Measurements from ENCODE around the gene RASD2. TPM values are rescaled to one million over a fixed set of nuclear protein-coding genes. Genes with fewer than 3 reads are reported as not detected.

RASD2 gene
- polyA plus RNA-seq, 4 donors, result 1.5 to 3.0 (median 2.0) TPM

DNA sequence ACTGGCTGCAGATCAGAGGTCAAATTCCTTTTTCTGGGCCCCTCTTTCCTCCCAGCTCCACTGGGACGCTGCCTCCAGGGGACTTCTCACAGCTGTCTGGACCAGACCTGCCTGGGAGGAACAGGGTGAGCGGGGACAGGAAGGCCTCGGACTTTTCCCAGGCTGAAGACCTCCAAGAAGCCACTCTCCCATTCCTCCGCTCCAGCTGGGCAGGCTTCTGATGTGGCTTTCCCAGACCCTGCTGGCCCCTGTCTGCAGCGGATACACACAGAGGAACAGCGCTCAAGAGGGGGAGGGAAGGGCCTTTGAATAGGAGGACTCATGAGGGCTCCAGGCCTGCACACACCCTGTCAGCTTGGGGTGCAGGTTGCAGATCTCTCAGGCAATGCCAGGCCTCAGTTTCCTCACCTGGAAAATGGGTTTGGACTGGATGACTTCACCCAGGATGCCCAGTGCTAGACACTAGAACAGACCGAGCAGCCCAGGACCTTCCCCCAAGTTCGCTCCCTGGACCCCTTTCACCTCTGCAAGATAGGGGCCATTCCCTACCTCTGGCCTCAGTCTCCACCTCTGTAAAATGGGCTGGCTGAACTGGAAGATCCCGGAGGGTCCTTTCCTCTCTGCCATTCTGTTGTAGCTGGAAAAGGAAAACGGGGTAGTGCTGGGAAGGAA, 39.9 kb downstream of the RASD2 start:
- no peak for DNase-seq (ENCODE audit: low read depth in 4 of 4, low spot score in 3 of 4)

DNA sequence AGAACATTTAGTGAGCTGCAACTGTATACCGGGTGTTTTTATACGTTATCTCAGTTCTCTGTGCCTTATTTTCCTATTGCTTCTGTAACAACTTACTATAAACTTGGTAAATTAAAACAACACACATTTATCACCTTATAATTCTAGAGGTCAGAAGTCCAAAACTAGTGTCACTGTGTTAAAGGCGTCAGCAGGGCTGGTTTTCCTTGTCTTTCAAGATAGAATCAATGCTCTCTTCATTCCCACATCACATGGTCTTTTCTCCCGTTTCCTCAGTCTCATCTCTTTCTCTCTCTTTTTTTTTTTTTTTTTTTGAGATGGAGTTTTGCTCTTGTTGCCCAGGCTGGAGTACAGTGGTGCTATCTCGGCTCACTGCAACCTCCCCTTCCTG, 40.4 kb downstream of the RASD2 start:
- DNase-seq (ENCODE audit: low read depth in 4 of 4, low spot score in 3 of 4), result no peak

DNA sequence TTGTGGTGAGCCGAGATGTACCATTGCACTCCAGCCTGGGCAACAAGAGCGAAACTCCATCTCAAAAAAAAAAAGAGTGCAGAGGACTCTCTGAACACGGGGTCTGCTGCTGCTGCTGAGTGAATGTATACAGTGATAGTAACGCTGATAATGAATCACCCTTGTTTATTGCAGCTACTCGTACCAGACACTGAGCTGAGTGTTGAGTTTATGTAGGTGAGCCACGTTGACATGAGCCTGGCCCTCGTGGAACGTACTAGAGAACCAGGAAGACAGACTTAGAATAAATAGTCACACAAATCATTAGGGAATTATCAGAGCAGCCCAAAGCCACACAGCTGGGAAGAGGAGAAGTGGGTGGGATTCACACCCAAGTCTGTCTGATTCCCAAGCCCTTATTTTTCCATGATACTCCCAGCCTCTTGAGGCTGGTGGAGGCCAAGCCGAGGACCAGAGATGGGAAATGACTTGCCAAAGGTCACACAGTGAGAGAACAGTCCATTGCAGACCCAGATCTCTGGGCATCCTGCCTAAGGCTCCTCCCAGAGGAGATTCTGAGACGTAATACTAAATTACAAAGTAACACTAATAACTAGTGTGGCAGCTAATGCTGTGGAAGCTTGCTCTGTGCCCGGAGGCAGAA, 41.7 kb downstream of the RASD2 start:
- DNase-seq (ENCODE audit: low read depth in 4 of 4, low spot score in 3 of 4), result no peak

GRCh38 chr22:35582861-35583670, 42.4 kb downstream of the RASD2 start:
- DNase-seq (ENCODE audit: low read depth in 4 of 4, low spot score in 3 of 4), result peak in 3 of 4 donors; percentile 22 to 41 (median 27)

- DNase-seq (ENCODE audit: low read depth in 4 of 4, low spot score in 3 of 4), result no peak
Observed at GRCh38 chr22:35586771-35587170, 46.1 kb downstream of the RASD2 start.

- no peak for DNase-seq (ENCODE audit: low read depth in 4 of 4, low spot score in 3 of 4)
Observed at GRCh38 chr22:35587447-35587870, 46.8 kb downstream of the RASD2 start.

DNA sequence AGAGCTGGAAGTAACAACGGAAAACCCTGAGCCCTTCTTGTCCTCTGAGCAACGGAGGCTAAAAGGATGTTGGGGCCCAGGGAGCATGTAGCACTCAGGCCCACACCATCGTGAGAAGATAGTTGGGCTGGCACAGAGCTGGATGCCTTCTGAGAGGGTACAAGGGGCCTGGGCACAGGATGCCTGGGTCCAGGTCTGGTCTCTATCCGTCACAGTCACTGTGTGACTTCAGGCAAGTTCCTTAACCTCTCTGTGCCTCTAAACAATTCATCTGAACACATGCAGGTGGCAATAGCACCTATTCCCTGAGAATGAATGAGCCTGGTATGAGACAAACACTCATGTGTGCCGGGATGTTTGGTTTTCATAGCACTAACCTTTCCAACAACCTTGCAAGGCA, 47.3 kb downstream of the RASD2 start:
- no peak for DNase-seq (ENCODE audit: low read depth in 4 of 4, low spot score in 3 of 4)

GRCh38 chr22:35589071-35589755, 48.6 kb downstream of the RASD2 start:
- no peak for DNase-seq (ENCODE audit: low read depth in 4 of 4, low spot score in 3 of 4)

DNA sequence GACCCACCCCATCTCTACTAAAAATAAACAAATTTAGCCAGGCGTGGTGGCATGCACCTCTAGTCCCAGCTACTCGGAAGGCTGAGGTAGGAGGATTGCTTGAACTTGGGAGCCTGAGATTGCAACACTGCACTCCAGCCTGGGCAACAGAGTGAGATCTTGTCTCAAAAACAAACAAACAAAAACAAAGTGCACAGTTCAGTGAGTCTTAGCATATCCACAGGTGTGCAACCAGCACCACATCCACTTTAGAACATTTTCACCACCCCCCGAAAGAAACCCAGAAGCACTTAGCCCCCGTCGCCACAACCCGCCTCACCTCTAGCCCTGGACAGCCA, 49.1 kb downstream of the RASD2 start:
- DNase-seq (ENCODE audit: low read depth in 4 of 4, low spot score in 3 of 4), result no peak

GRCh38 chr22:35590634-35591295, 50.1 kb downstream of the RASD2 start:
- no peak for DNase-seq (ENCODE audit: low read depth in 4 of 4, low spot score in 3 of 4)

GRCh38 chr22:35591714-35592417, 51.2 kb downstream of the RASD2 start:
- DNase-seq (ENCODE audit: low read depth in 4 of 4, low spot score in 3 of 4), result no peak

- DNase-seq (ENCODE audit: low read depth in 4 of 4, low spot score in 3 of 4), result no peak
Observed at GRCh38 chr22:35592418-35592967, 51.9 kb downstream of the RASD2 start.

DNA sequence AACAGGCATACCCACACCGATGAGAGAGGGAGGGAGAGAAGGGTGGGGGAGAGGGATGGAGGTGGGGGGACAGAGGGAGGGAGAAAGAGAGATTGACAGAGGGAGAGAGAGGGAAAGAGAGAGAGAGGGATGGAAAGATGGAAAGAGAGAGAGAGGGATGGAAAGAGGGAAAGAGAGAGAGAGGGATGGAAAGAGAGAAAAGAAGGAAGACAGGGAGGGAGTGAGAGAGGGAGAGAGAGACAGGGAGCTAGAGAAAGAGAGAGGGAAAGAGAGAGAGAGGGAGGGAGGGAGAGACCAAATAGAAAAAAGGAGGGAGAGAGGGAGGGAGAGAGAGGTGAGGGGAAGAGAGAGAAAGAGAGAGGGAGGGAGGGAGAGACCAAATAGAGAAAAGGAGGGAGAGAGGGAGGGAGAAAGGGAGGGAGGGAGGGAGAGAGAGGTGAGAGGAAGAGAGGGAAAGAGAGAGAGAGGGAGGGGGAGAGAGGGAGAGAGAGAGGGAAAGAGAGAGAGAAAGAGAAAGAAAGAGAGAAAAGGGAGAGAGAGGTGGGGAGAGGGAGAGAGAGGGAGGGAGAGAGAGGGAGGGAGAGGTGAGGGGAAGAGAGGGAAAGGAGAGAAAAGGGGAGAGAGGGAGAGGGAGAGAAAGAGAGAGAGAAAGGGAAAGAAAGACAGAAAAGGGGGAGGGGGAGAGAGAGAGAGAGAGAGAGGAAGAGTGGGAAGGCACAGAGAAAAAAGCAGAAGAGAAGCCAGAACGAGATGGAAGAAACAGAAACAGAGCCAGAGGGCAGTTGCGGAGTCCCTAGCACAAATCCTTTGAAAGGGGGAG, 52.6 kb downstream of the RASD2 start:
- DNase-seq (ENCODE audit: low read depth in 4 of 4, low spot score in 3 of 4), result no peak

DNA sequence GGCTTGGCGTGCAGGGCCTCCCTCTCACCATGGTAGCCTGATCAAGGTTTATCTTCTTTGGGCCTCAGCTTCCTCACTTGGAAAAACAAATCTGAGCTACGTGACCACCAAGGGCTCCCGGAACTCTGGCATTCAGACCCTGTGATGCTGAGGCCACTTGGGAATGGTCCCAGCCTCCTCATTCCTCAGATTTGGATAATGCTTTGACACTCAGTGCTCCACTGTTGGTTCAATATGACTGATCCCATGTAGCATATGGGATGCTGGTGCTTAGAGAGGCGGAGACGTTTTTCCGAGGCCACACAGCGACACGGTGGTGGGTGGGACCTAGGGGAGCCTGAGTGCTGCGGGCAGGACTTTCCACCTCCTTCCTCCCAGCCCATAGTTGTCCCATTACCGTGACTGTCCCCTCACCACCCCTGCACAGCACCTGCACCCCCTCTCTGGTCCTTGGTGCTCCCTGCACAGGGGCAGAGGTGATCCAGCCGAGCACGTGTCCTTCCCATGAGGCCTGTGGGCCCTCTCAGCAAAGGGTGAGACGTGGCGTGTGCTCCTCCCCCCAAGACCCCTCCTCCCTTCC, 53.4 kb downstream of the RASD2 start:
- DNase-seq (ENCODE audit: low read depth in 4 of 4, low spot score in 3 of 4), result no peak

DNA sequence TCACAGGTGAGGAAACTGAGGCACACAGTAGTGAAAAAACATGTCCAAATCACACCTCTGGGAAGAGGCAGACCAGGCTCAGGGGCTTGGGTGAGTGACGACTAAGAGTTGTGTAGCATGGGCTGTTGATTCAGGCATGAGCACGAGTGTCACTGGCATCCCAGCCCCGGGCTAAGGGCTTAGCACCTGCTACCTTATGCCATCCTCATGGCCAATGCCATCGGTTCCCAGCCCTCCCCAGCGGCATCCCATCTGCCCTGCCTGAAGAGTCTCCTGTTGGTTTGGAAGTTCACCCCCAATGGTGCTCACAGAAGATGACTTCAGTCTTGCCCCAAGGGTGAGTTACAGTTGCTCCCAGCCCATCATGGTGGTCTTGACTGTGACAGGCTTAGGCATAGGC, 54.1 kb downstream of the RASD2 start:
- no peak for DNase-seq (ENCODE audit: low read depth in 4 of 4, low spot score in 3 of 4)

DNA sequence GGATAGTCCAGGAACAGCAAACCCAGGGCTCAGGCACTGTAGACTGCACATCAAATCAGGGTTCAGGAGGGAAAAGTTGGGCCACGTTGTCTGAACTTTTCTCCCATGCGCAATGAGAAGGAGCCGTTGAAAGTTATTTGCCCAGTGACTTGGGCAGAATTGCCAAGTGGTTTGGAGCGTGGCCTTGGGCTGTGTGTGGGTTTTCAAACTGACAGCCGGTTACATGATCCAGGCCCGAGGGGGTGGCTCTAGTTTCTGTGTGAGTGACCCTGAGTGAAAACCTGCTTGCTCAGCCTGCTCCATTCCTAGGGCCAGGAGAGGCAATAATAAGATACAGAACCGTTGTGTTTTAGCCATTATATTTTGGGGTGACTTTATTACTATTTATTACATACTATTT, 56.2 kb downstream of the RASD2 start:
- DNase-seq (ENCODE audit: low read depth in 4 of 4, low spot score in 3 of 4), result no peak

DNA sequence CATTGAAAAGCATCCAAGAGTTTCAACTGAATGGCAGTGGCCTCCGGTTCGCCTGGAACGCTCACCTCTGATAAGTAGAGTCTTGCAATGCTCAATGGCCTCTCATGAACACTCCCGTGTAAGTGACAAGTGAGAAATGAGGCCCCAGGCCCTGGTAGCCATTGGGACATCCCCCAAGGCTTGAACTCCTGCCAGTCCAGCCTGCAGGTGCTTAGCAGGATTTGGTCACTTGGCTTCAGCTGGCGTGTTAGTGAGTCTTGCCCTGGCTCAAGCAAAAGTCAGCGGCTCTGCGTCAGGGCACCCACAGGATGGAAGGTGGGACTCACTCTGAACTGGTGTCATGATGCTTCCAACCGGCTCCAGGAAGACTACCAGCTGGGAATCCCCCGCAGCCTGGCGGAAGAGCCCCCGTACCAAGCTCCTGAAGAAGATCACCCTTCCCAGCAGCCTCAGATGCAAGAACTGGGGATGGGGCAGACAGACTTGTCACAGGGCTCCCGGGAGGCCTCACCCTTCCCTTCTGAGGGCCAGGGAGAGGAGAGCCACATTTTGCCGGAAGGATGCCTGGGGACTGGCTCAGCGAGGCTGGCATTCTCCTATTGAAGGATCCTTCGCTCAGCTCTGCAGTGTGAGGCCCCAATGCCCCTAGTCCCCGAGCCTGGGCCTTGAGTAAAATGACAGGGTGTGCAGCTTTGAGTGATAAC, 57.2 kb downstream of the RASD2 start:
- DNase-seq (ENCODE audit: low read depth in 4 of 4, low spot score in 3 of 4), result no peak

DNA sequence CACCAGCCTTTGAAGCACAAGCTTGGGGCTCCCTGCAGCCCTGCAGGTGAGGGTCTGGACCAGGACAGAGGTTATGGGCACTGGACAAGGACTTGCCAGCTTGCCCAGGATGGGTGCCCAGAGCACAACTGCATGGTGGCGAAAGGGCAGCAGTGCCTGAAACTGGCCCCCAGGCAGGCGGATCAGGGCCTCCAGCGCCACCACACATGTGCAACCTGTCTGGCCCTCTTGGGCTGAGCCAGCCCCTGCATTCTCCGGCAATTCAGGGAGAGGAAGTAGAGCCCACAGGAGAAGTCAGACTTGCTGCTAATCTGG, 57.7 kb downstream of the RASD2 start:
- no peak for DNase-seq (ENCODE audit: low read depth in 4 of 4, low spot score in 3 of 4)

Measured in left renal pelvis (tissue), 4 donors.